Colonic mucosa (tissue), 4 donors: Measurements from ENCODE around the gene PHRF1. TPM values are rescaled to one million over a fixed set of nuclear protein-coding genes. Genes with fewer than 3 reads are reported as not detected.

Experiments used
- DNase-seq: peaks from one replicate; pipeline ENCODE4 v3.0.0-alpha.2; 2020
- H3K27ac ChIP-seq: fragments of 200-600 bp; one replicate; pipeline ENCODE4 v1.8.0; 2021
- H3K27me3 ChIP-seq: fragments of 200-600 bp; one replicate; pipeline ENCODE4 v1.8.0; 2021
- H3K36me3 ChIP-seq: fragments of 200-600 bp; one replicate; pipeline ENCODE4 v1.8.0; 2021
- H3K4me1 ChIP-seq: fragments of 200-600 bp; one replicate; pipeline ENCODE4 v1.8.0; 2021; ENCODE audit warnings: mild to moderate bottlenecking
- H3K4me3 ChIP-seq: fragments of 200-600 bp; one replicate; pipeline ENCODE4 v1.8.0; 2021
- H3K9ac ChIP-seq, 2 donors: one replicate each; pipeline ENCODE4 v1.7.0; 2013; ENCODE audit warnings: control low read depth in 2 of 2, low read depth in 2 of 2, low read length in 2 of 2
- H3K9me3 ChIP-seq: fragments of 200-600 bp; one replicate; pipeline ENCODE4 v1.8.0; 2021
- CTCF ChIP-seq: fragments of 200-600 bp; IDR thresholded peaks from one replicate; pipeline ENCODE4 v1.8.0; 2022; ENCODE audit warnings: antibody characterized with exemption, mild to moderate bottlenecking
- intact Hi-C: fragments of 100-400 bp; cut with DNase I; formaldehyde crosslinking; loops from one replicate; pipeline ENCODE4 v1.14.1; 2022
- total RNA-seq, 2 donors: library from RNA; stranded (reverse); fragmentation: NEBNext Ultra II Directional in 1 of 2; extraction: Animal tissue kit (Norgen Biotek cat#: 25700) in 1 of 2; gene quantifications; one replicate each; pipeline ENCODE4 v1.2.1, GENCODE V29; 2021
- donor health status: healthy.
- donor health status: DM: no; HTN: no; CAD: no.
- donor health status: DM: no; HTN: no; CAD: no.

The PHRF1 gene
- total RNA-seq, 2 donors from 2014 or later: 29.4 to 41.9 TPM

GRCh38 chr11:555227-555779 lies 21.0 kb upstream of the PHRF1 start:
- Histone ChIP-seq H3K36me3 (no peaks in the 10 kb centered on the region), H3K9me3 (no peaks in the 10 kb centered on the region), H3K9ac (peak overlapping the region in 1 of 2 donors; percentile 43), H3K4me3 (peak overlapping the region; percentile 35), H3K27me3 (peaks cover 20% of the 10 kb centered on the region), H3K4me1 (peaks cover 2% of the 10 kb centered on the region), H3K27ac (no peak overlapping the region)
- intact Hi-C loops: loop anchor here (10.0 kb wide), 1 partner anchor 169 kb away; no protein-coding TSS in a partner anchor
- no peak for DNase-seq
- TF ChIP-seq CTCF: no peak

- Histone ChIP-seq H3K36me3 (no peaks in the 10 kb centered on the region), H3K27ac (no peak overlapping the region), H3K9me3 (no peaks in the 10 kb centered on the region), H3K4me1 (peaks cover 3% of the 10 kb centered on the region), H3K27me3 (peaks cover 20% of the 10 kb centered on the region), H3K4me3 (peak overlapping the region; percentile 35), H3K9ac (no peak overlapping the region)
- TF ChIP-seq CTCF: no peak
- intact Hi-C loops: loop anchor here (10.0 kb wide), 1 partner anchor 169 kb away; no protein-coding TSS in a partner anchor
- DNase-seq: no peak
These were observed 20.2 kb upstream of the PHRF1 start for GRCh38 chr11:555780-556661.

- no peak for DNase-seq
- Histone ChIP-seq H3K27me3 (peaks cover 20% of the 10 kb centered on the region), H3K36me3 (no peaks in the 10 kb centered on the region), H3K9ac (no peak overlapping the region), H3K4me3 (no peak overlapping the region), H3K27ac (no peak overlapping the region), H3K4me1 (peaks cover 4% of the 10 kb centered on the region), H3K9me3 (no peaks in the 10 kb centered on the region)
- TF ChIP-seq CTCF: no peak
- intact Hi-C loops: loop anchor here (10.0 kb wide), 1 partner anchor 168 kb away; no protein-coding TSS in a partner anchor
These were observed 19.5 kb upstream of the PHRF1 start for GRCh38 chr11:556662-557256.

GRCh38 chr11:557328-558132 lies 18.7 kb upstream of the PHRF1 start:
- TF ChIP-seq CTCF: no peak
- no peaks in the 10 kb centered on the region for H3K36me3 ChIP-seq
- no peak overlapping the region for H3K27ac ChIP-seq
- no peak overlapping the region for H3K4me3 ChIP-seq
- DNase-seq: no peak
- intact Hi-C loops: loop anchor here (10.0 kb wide), 1 partner anchor 167 kb away; no protein-coding TSS in a partner anchor
- H3K27me3 ChIP-seq: peaks cover 20% of the 10 kb centered on the region
- no peaks in the 10 kb centered on the region for H3K9me3 ChIP-seq
- no peak overlapping the region for H3K9ac ChIP-seq
- H3K4me1 ChIP-seq: peaks cover 12% of the 10 kb centered on the region

GRCh38 chr11:558503-558902 lies 17.8 kb upstream of the PHRF1 start:
- Histone ChIP-seq H3K27me3 (peaks cover 20% of the 10 kb centered on the region), H3K4me3 (no peak overlapping the region), H3K9me3 (no peaks in the 10 kb centered on the region), H3K9ac (no peak overlapping the region), H3K4me1 (peaks cover 13% of the 10 kb centered on the region), H3K36me3 (no peaks in the 10 kb centered on the region), H3K27ac (no peak overlapping the region)
- intact Hi-C loops: loop anchor here (10.0 kb wide), 1 partner anchor 166 kb away; no protein-coding TSS in a partner anchor
- TF ChIP-seq CTCF: no peak
- no peak for DNase-seq
